Effector CD8-positive, alpha-beta T cell (primary cell): ENCODE results near the gene UBTD2.
"Not testable (repeated sequence)": the region's sequence is repeated elsewhere in the genome, so short reads cannot be mapped to it uniquely, and the experiment has no call there.

Source experiments
- DNase-seq: peaks from one replicate; lab custom pipeline; 2025; lab: John Stamatoyannopoulos, UW

UBTD2 gene

DNA sequence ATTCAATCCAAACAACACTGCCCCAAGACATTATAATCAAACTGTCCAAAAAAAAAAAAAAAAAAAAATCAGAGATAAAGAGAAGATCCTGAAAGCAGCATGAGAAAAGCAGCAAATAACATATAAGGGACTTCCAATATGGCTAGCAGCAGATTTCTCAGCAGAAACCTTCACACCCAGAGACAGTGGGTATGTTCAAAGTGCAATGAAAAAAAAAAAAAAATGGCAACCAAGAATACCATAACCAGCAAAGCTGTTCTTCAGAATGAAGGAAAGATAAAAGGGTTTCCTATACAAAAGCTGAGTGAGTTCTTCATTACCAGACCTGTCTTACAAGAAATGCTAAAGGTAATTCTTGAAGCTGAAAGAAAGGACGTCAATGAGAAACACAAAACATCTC lies 32.1 kb downstream of the UBTD2 start:
- no peak for DNase-seq

DNA sequence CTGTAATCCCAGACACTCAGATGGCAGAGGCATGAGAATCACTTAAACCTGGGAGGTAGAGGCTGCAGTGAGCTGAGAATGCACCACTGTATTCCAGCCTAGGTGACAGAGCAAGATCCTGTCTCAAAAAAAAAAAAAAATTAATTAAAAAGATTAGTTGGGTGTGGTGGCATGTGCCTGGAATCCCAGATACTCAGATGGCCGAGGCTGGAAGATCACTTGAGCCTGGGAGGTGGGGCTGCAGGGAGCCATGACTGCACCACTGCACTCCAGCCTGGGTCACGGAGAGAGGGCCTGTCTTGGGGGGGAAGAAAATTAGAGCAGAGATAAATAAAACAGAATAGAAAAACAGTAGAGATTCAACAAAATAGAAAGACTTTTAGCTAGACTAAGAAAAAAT lies 34.9 kb downstream of the UBTD2 start:
- DNase-seq = no peak

DNA sequence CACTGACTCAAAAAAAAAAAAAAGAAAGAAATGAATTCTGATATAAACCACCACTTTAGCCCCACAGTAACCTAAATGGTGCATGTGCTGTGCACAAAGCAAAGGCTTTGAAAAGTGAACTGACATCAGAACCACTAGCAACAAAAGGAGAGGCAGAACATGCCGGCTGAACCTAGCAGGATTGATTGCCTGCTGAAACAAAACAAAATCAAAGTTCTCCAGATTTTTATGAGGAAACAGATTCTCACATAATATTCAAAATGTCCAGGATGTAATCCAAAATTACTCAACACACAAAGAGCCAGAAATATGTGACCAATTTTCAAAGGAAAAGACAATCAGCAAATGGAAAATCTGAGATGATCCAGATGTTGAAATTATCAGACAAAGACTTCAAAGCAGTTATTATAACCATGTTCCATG lies 37.9 kb downstream of the UBTD2 start:
- no peak for DNase-seq

DNA sequence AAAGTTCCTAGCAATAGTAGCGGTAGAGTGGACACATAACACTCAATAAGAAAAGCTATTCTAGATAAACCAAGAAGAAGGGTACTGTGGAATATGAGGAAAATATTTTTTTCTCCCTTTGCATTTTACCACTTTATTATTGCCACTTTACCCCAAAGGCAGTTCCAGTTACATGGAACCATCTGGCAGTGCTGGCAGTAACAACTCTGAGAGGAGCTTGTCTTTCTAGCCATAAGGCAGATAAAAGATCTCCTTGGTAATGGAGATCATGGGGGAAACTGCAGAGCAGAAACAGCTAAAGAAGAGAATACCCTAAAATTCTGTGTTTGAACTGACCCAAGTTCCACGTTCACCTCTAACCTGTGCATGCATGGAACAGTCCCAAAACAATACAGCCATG lies 38.5 kb downstream of the UBTD2 start:
- no peak for DNase-seq

DNA sequence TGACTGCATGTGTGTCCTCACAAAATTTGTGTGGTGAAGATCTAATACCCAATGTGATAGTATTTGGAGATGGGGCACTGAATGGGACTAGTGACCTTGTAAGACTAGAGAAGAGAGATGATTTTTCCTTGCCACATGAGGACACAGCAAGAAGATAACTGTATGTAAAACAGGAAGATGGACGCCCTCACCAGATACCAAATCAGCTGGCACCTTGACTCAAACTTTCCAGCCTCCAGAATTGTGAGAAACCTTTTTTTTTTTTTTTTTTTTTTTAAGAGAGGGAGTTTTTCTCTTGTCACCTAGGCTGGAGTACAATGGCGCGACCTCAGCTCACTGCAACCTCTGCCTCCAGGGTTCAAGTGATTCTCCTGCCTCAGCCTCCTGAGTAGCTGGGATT lies 40.3 kb downstream of the UBTD2 start:
- no peak for DNase-seq

DNA sequence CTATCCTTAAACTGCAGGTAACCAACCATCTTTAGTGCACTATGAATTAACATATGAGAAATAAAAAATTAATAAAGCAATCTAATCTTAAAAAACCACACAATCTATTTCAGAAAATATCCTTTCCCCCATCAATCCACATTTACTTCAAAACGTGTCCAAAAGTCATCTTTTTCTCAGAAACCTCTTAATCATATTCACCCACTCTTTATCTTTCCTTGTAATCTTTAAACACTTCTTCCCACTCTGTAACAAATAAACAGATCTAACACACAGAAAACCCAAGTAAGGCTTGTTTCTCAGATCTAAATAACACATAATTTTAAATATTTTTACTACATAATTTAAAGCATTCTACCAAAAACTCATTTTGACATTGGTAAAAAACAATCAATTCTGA lies 45.2 kb downstream of the UBTD2 start:
- DNase-seq = no peak

DNA sequence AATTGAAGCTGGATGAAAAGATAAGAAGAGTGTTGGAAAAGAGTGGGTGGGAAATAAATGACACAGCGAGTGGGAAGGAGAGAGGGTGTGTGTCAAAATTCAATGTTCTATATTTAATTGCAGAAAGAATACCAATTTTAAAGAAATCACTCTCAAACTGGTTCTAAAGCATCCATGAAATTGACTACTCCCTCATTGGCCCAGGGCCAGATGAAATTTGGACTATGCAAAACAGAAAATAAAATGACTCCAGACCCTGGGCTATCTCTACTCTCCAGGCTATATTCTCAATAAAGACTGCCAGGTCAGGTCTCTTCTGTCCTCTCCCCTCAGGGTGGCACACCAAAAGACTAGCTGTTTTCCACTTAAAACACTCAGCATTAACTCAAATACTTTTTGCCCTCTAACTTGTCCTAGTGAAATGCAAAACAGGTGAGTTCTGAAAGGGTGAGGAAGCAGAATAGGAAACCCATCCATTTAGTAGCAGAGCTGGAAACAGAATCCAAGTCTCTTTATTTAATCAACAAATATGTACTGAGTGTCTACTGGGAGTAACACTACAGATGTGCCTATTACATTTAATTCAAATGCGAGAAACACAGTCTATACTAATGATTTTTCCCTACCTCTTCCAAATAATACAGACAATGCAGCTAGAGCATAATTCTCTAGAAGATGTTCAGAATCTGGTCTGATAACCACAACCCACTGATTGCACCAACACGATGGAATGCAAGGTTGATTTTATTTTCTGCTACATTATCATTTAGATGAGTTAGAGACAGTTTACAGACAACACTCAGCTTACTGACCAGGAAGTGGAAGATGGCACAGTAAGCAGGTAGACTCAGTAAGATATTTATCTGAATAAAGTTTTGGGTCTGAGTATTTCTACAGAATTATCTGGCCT lies 47.5 kb downstream of the UBTD2 start:
- DNase-seq = no peak

DNA sequence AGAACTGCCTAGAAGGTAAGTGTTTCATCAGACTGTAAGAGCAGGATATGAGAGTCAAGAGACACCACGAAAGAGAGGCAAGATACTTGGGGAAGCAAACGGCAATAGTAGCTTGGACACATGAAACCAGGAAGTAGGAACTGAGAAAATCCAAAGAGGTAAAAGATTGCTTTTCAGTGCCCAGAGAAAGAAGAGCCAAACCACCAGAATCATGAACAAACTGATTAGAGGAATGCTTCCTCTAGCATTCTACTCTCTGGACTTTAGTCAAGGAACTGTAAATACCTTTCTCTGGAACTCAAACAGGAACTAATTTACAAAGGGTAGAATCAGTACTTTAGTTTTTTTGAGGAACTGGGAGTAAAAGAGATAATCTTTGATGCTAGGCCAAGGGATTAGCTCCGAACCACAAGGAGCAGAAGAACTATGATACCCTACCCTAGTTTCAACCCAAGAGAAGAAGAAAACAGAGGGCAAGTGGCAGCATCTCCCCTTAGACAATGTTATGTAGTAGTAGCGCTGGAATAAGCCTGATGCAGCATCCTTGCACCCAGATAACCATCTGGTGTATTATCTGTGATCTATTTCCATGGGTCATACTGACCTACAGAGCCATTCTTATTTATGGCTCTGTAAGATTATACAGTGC lies 48.3 kb downstream of the UBTD2 start:
- no peak for DNase-seq

DNA sequence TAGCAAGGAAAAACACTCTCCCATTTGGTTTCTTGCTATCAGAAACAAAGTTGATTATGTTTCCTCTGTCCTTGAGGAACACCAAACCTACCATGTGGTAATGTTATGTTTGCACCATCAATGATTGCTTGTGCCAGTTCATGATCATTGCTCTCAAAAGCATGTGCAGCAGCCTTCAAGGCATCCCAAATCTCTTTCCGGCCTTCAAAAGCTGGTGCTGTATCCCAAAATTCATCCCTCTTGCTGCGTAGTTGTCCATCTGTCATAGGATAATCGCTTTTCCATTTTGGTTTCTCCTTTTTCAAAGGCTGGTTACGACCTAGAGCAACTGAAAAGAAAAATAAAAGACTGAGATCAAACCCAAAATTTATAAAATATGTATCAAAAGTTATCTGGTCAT lies 49.5 kb downstream of the UBTD2 start:
- DNase-seq = no peak

DNA sequence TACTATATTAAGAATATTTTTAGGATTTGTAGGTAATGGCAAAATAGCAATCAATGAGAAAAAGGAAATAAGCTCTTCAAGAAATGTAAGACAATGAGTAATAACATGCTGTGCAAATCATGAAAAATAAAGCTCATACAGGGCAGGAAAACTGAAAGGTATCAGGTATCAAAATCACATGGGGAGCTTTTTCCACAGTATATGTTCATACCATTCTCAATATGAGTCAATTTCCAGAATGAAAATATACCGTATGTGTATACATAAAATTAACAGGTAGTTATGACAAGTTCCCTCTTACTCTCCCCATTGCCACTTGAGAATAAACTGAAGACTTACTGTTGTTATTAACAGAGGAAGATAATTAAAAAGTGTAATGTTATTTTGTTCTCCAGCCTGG lies 53.7 kb downstream of the UBTD2 start:
- DNase-seq = no peak

DNA sequence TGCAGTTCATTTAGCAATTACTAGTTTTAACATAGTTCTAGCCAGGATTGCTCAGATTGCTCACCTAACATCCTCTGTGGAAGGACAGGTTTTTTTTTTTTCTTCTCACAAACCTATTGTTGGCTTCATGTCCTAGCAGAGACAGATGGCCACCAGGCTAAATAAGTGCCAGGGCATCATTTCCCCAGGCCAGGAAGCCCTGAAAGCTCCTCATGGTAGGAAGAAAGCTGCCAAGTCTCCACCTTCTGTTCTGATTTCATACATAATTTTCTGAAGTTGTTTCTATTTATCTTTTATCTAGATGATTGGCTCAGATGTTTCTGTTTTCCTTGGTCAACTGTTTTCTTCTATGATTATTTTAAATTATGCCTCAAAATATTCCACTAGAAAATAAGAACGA lies 58.6 kb downstream of the UBTD2 start:
- DNase-seq = no peak

DNA sequence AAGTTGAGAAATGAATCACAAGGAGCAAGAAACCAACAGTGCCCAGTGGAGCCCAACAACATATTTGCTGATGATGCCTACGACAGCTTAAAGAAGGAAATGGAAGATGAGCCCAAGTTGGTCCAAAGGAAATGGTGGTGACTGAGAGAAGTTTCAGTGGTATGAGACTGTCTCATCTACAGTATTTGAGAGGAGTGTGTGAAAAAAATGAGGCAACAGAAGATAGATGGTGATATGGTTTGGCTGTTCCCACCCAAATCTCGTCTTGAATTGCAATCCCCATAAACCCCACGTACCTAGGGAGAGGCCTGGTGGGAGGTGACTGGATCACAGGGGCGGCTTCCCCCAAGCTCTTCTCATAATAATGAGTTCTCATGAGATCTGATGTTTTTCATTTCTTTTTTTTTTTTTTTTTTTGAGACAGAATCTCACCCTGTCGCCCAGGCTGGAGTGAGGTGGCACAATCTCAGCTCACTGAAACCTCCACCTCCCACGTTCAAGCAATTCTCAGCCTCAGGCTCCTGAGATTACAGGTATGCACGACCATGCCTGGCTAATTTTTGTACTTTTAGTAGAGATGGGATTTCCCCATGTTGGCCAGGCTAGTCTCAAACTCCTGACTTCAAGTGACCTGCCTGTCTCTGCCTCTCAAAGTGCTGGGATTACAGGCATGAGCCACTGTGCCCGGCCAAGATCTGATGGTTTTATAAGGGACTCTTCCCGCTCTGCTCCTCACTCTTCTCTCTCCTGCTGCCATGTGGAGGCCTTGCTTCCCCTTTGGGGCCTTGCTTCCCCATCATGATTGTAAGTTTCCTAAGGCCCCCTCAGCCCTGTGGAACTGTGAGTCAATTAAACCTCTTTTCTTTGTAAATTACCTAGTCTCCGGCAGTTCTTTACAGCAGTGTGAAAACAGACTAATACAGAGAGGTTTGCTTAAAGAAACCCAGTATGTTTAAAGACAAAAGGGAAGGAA lies 59.4 kb downstream of the UBTD2 start:
- DNase-seq = no peak

DNA sequence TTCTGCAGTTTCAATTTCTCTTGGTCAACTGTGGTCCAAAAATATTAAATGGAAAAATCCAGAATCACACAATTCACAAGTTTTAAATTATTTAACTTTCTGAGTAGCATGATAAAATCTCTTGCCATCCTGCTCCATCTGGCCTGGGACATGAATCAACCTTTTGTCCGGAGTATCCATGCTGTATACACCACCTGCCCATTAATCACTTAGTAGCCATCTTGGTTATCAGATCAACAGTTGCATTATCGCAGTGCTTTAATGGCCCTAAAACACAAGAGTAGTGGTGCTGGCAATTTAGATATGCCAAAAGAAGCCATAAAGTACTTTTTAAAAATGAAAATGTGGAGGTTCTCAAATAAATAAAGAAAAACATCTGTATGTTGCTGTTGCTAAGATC lies 64.3 kb downstream of the UBTD2 start:
- no peak for DNase-seq

DNA sequence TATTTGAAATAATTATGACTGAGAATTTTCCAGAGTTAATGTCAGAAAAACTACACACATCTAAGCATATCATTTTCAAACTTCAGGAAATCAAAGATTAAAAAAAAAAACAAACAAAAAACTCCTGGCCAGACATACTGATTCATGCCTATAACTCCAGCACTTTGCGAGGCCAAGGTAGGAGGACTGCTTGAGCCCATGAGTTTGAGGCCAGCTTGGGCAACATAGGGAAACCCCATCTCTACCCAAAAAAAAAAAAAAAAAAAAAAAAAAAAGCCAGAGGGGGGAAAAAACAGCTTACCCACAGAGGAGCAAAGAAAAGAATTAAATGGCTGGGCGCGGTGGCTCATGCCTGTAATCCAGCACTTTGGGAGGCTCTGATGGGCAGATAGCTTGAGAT lies 67.2 kb downstream of the UBTD2 start:
- no peak for DNase-seq

DNA sequence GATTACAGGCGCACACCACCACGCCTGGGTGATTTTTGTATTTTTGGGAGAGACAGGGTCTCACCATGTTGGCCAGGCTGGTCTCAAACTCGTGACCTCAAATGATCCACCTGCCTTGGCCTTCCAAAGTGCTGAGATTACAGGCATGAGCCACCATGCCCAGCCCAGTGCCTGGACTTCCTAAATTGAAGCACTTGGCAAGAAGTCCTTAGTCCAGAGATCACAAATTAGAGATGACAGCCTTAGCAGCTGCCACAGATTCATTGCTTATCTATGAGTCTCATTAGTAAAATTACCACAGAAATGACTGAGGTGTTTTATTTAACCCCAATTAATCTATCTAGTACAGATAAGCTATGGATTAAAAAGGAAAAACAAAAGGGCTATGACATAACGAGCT lies 70.4 kb downstream of the UBTD2 start:
- no peak for DNase-seq

DNA sequence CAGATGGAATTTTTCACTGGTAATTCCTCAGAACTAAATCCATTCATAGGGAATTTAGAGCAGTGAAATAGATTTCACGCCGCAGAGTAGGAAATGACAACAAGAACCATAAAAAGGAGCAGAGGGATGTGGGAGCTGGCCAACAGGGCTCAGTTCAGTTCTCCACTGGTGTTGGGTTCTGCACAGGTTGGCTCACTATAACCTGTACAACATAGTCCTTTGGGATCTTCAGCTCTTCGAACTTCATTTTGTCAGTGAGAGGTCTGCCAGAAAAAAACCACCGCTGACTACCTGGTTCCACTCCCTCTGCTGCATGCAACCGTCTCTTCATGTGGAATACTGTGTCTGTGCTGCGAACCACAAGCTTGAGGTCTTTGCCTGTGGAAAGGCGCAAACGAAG lies 71.9 kb downstream of the UBTD2 start:
- DNase-seq = no peak

DNA sequence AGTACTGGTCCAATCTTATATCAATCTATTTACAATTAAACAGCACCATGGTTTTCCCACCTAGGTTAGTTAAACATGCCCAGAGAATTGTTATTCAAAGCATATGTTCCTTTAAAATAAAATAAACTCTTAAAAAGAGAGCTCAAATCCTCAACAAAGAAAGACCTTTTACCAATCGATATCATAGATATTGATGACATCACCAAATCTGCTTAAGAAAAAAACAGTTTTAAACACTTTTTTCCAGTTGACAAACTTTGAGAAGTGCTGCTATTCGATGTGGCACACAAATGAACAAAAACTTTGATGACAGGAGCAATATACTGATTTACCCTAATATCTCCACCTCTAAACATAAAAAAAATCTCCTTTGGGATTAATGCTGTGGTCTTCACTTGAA lies 73.8 kb downstream of the UBTD2 start:
- DNase-seq = no peak

DNA sequence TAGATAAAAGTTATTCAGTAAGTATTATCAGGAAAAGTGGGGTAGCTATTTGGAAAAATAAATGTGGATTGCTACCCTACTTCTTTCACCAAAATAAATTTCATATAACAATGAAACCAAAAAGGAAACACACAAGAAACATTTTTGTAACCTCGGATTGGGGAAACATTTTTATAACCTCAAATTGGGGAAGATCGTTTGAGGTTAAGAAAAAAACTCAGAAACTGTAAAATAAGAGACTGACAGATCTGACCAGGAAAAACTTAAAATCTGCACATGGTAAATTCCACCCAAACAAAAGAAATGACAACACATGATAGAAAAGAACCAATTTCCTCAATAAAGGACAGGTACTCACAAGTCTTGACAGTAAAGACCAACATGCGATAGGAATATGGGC lies 76.1 kb downstream of the UBTD2 start:
- DNase-seq = no peak

DNA sequence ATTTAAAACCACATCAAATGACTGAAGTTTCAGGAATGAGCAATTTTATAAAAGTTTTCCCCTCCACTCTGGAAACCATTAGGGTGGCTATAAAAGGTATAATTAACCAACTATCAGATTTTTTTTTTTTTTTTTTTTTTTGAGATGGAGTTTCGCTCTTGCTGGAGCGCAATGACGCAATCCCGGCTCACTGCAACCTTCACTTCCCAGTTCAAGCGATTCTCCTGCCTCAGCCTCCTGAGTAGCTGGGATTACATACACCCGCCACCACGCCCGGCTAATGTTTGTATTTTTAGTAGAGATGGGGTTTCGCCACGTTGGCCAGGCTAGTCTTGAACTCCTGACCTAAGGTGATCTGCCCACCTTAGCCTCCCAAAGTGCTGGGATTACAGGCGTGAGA lies 77.6 kb downstream of the UBTD2 start:
- DNase-seq = not testable (repeated sequence)

DNA sequence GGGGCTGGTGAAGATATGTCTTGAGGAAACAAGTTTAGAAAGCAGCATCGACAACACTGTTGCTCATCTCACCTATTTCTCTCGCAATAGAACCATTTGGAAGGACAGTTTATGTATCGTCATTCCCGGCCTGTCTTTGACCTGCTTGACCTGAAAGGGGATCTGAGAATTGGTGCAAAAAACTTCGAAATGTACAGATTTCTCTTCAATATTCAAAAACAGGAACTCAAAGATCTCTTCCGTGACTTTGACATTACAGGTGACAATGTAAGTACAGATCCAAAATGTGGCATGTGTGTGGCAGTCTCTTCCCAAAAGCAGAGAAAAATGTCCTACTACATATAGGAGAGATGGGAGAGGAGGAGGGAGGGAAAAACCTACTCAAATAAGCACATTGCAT lies 83.1 kb downstream of the UBTD2 start:
- DNase-seq = no peak

DNA sequence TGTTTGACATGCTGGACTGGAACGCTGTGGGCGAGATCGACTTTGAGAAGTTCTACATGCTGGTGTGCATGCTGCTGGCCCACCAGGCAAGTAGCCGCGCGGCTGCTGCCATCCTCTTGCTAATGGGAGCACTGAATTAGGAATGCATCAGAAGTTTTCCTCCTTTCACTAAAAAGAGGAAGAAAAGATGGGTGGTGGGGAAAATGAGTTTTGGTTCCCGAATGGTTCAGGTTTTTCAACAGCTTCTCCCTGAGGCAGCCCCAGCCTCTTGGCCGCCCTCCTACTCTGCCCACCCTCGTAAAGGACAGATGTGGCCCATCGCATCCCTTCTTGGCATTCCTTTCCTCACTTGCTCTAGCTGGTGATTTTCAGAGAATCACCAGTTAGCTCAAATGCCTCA lies 84.1 kb downstream of the UBTD2 start:
- no peak for DNase-seq

DNA sequence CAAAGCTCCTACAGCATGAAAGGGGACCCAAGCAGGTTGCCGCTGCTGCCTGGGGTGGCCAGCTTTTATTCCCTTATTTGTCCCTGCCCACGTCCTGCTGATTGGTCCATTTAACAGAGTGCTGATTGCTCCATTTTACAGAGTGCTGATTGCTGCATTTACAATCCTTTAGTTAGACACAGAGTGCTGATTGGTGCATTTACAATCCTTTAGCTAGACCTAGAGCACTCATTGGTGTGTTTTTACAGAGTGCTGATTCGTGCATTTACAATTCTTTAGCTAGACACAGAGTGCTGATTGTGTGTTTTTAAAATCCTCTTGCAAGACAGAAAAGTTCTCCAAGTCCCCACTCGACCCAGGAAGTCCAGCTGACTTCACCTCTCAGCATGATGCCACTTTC lies 85.8 kb downstream of the UBTD2 start:
- not testable (repeated sequence) for DNase-seq
